Measurements from ENCODE around the gene TMUB1.
A peak's percentile ranks its signal among the peaks of the same experiment; 100 is the strongest.

Gene TMUB1

GRCh38 chr7:151129960-151130591, 46.8 kb upstream of the TMUB1 start:
- TF ChIP-seq CTCF (conservative IDR thresholded peaks at IDR 0.05; ENCODE audit: low read depth) = no peak
- POLR2A ChIA-PET (ENCODE audit: low non-redundant PET) = no interaction called here
- CTCF ChIA-PET = interaction anchor here (0.5 kb wide), 1 partner anchor 42 kb away, joined by 5 read pairs; no protein-coding TSS in a partner anchor
- peak overlapping the region; percentile 1; the same call in 1 of the 2 replicates for H3K27ac ChIP-seq
- DNase-seq (ENCODE audit: low spot score) = no peak

GRCh38 chr7:151129117-151129959, 46.0 kb upstream of the TMUB1 start:
- CTCF ChIA-PET = interaction anchor here (0.5 kb wide), 1 partner anchor 43 kb away, joined by 5 read pairs; no protein-coding TSS in a partner anchor
- no peak overlapping the region for H3K27ac ChIP-seq

GRCh38 chr7:151128716-151129115, 45.4 kb upstream of the TMUB1 start:
- ChIA-PET POLR2A (ENCODE audit: low non-redundant PET) (no interaction called here), CTCF (no interaction called here)
- DNase-seq (ENCODE audit: low spot score) = no peak
- H3K27ac ChIP-seq = no peak overlapping the region
- TF ChIP-seq CTCF (conservative IDR thresholded peaks at IDR 0.05; ENCODE audit: low read depth) = no peak

More at GRCh38 chr7:151129117-151129959, 46.0 kb upstream of the TMUB1 start:
- no peak for TF ChIP-seq CTCF (conservative IDR thresholded peaks at IDR 0.05; ENCODE audit: low read depth)
- POLR2A ChIA-PET (ENCODE audit: low non-redundant PET) = no interaction called here
- DNase-seq (ENCODE audit: low spot score) = no peak

GRCh38 chr7:151128144-151128543, 44.9 kb upstream of the TMUB1 start:
- ChIA-PET CTCF (interaction anchor here (0.7 kb wide), 1 partner anchor 182 kb away, joined by 3 read pairs; no protein-coding TSS in a partner anchor), POLR2A (ENCODE audit: low non-redundant PET) (no interaction called here)
- TF ChIP-seq CTCF (conservative IDR thresholded peaks at IDR 0.05; ENCODE audit: low read depth) = no peak
- no peak for DNase-seq (ENCODE audit: low spot score)
- no peak overlapping the region for H3K27ac ChIP-seq

- DNase-seq (ENCODE audit: low spot score) = no peak
- peak overlapping the region; percentile 17 for H3K27ac ChIP-seq
- ChIA-PET POLR2A (ENCODE audit: low non-redundant PET) (no interaction called here), CTCF (no interaction called here)
- no peak for TF ChIP-seq CTCF (conservative IDR thresholded peaks at IDR 0.05; ENCODE audit: low read depth)
Observed at GRCh38 chr7:151126491-151127137, 43.3 kb upstream of the TMUB1 start.

GRCh38 chr7:151125846-151126481, 42.7 kb upstream of the TMUB1 start:
- no peak overlapping the region for H3K27ac ChIP-seq
- CTCF ChIA-PET = no interaction called here

More at GRCh38 chr7:151125846-151126481, 42.7 kb upstream of the TMUB1 start:
- no peak for DNase-seq (ENCODE audit: low spot score)
- POLR2A ChIA-PET (ENCODE audit: low non-redundant PET) = no interaction called here
- no peak for TF ChIP-seq CTCF (conservative IDR thresholded peaks at IDR 0.05; ENCODE audit: low read depth)
